HL-60 (cell line): ENCODE data around the gene CCNC.

Source experiments
- CTCF ChIP-seq: IDR thresholded peaks from one replicate; pipeline ENCODE4 v1.5.1; 2011; ENCODE audit warnings: low read length, control low read depth, inconsistent platforms; ENCODE audit not compliant: insufficient read depth
- GABPA ChIP-seq: IDR thresholded peaks from 2 replicates; pipeline ENCODE4 v1.6.1; 2012; ENCODE audit warnings: low read depth
- POLR2AphosphoS5 ChIP-seq: IDR thresholded peaks from 2 replicates; pipeline ENCODE4 v1.6.1; 2012; ENCODE audit warnings: low read depth
- REST ChIP-seq: IDR thresholded peaks from 2 replicates; pipeline ENCODE4 v1.6.1; 2012; ENCODE audit warnings: low read depth; ENCODE audit not compliant: insufficient replicate concordance

GRCh38 chr6:99605074-99605734 lies 36.7 kb upstream of the CCNC start:
- TF ChIP-seq CTCF (no peak), REST (no peak), GABPA (no peak), POLR2AphosphoS5 (no peak)
